COLO668 (cell line): ENCODE results near the gene MOB3A.

Experiments
- DNase-seq: peaks from one replicate; lab custom pipeline; 2025; ENCODE audit not compliant: unreplicated experiment; lab: John Stamatoyannopoulos, UW

MOB3A gene

DNA sequence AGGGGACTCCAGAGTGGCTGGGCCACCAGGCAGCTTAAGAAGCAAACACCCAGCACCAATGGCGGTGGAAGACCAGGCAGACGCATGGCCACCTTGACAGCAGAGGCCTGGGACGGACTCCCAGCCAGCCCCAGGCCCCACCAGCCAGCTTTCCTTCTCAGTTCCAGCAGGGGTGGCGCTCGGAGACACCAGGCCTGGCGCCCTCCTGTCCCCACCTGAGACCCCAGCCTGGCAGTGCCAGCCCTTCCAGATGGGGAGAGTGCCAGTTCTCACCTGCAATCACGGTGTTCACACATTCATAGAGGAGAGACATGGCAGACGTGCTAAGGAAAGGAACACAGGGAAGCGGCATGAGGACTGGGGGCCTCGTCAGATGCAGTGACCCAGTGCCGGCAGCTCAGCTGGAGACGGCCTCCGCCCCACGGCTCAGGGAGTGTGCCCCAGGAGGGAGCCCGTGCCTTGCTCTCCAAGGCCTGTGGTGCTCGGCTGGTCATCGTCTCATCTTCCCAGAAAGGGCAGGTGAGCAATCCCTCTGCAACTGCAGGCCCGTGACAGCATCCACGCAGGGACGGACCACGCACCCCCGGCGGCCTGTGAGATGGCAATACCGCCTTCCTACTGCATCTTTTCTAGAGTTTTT is 30.9 kb upstream of the MOB3A start:
- no peak for DNase-seq

DNA sequence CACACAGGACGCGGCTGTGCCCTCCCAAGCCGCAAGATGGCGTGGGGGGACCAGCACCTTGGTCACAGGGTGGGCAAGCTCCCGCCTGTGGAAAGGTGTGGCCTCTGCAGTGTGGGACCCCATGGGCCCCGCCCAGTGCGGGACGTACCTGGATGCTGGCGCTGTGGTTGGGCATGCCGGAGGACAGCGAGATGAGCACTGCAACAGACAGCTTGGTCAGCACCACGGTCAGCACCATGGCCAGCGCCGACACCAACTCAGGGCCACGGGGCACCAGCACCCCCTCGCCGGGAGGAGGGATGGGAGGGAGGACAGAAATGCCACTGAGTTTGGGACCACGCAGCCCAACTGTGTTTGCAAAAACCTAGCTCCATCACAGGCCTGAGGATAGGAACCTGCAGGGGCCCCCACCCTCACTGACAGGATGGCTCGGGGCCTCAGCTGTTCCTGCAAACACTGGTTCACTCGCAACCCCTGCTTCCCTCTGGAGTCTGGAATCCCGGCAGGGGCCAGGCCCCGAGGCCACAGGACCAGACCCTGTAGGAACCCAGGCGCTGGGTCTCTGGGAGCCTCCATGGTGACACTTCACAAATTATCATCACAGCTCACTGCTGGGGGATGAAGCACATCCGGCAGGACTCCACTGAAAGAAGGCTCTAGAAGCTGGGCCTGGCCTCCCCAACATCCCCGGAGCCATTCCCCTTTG is 27.7 kb upstream of the MOB3A start:
- DNase-seq, result no peak

DNA sequence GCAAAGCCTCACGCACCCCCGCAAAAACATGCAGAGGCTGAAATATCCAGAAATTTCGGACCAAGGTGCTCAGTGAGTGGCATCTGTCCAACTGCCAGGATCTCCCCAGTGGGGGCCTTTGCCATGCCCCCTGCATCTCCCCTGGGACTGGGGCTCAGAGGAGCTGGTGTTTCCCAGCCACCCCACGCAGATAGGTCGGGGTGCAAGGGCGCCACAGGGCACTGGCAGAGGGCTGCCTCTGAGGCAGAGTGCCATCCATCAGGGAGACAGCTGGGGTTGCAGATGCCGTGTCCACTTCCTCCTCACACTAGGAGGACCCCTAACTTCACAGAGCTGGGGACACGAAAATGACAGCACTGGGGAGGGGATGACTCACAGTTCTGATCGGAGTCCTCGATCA is 26.9 kb upstream of the MOB3A start:
- no peak for DNase-seq

DNA sequence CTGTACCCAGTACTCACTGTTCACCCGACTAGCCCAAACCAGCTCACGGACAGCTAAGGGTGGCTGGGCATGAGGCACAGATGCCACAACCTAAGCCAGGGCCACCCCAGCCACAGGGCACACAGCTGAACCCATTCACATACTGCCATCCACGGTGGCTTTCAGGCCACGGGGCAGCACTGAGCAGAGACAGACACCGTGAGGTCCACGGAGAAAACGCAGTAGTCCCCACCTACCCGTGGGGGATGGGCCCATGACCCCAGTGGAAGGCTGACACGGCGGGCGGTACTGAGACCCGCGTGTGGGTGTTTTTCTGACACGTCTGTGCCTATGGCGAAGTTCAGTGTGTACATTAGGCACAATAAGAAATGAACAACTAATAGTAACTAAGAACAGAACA is 26.1 kb upstream of the MOB3A start:
- no peak for DNase-seq

DNA sequence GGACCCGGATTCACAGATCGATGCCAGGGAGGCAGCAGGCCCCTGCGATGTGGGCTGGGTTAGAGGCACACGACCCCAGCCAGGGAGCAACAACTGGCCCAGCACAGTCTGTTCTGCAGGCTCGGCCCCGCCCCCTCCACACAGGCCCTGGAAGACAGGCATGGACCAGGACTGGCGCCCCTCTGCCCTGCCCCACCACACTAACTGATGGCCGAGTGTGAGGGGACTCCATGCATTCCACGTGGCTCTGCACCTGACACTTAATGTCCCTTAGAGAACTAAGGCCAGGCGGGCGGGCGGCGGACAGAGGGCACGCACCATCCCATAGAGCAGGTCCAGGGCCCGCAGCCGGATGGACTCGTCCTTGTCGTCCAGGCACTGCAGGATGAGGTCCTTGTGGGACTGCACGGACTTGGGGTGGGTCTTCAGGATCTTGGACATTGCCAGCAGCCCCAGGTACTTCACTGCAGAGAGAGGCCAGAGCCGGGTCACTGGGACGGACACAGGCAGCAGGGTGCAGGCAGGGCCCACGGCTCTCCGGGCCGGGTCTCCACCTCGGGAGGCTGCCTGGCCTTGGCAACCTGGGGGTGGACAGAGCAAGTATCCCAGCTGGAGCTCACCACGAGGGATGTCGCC is 25.4 kb upstream of the MOB3A start:
- DNase-seq, result no peak

DNA sequence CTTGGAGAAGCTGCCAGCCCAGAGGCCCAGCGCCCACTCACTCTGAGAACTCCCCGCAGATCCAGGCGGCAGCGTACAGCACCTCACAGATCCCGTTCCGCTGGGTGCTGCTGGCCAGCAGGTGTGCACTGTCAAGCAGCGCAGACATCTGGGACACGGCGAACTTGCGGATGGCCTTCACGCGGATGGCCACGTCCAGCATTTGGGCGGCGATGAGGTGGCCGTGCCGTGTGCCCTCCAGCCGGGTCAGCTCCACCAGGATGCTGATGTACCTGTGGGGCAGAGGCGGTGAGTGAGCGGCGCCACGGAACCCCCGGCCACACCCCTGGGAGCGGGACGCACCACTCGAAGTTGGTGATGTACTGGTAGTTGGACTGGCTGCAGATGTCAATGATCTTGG is 24.7 kb upstream of the MOB3A start:
- no peak for DNase-seq

DNA sequence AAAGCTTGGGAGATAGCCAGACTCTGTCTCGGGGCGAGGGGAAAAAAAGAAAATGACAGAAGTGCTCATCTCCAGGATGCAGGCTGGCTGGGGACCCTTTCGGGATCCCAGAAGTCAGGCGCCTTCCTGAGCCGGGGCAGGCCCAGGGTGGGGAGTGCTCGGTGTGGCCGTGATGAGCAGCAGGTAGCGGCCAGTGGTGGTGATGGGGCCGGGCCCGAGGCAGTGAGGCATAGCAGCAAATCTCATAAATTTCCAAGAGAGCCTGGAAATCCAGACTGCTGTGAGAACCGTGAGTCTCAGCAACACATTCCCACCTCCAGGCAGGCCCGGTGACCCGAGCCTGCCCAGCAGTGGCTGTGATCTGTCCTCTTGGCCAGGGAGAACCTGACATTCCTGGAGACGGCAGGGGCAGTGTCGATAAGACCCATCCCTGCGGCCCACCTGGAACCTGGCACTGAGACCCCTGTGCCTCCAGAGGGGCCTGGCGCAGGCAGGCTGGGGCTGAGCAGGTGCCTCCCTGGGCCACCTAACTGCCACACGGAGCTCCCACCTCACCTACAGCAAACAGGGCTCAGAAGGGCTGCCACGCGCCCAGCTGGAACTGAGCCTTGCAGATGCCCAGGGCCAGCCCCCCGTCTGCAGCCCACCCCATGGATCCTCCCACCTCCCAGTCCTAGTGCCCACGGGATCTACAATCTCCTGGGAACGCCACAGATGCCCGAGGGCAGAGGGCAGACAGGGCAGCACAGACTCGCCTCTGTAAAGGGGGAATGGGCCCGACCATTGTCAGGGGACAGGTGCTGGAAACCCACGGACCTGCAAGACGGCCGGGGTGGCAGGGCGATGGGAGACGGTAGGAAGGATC is 24.0 kb upstream of the MOB3A start:
- DNase-seq, result no peak

DNA sequence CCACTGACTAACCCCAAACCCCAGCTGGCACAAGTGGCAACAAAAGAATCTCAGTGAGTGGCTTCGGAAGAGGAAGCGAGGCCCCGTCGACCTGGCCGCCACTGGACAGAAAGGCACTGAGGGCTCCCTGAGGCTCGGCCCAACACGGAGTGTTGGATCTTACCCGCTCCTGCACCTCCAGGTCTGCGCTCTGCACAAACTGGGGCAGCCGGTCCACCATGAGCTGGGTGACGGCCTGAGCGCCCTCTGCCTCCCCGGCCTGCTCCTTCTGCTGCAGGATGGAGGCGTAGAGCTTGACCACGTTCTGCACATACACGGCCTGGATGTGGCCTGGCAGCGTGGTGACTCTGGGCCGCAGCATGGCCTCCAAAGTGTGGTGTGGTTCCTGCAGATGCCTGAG is 22.3 kb upstream of the MOB3A start:
- no peak for DNase-seq

DNA sequence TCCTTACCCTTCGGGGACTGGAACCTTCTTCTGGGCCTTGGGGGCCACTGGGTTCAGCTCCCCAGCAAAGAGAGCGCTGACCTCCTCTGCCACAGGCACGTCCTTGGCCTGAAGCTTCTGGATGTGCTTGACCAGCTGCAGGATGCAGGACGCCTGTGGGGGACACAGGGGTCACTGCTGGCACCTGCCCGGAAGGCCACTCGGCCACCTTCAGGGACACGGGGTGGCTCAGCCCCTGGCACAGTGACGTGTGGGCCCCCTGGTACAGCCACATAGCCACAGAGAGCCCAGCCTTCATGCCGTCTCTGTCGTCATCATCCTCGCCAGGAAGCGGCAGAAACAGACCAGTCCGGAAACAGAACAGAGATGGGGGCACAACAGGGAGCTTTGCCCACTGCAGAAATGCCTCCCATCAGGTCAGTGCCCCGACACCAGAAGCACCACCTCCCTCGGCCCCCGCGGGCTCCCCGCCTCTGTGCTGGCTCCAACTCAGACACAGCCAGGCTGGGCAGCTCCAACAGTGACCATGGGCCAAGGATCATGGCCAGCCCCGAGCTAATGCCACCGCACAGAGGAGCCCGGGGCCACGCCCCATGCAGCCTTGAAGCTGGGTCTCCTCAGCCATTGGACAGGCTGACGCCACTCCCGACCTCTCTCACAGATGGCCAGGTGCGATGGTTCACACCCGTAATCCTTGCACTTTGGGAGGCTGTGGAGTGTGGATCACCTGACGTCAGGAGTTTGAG is 21.3 kb upstream of the MOB3A start:
- DNase-seq, result no peak

DNA sequence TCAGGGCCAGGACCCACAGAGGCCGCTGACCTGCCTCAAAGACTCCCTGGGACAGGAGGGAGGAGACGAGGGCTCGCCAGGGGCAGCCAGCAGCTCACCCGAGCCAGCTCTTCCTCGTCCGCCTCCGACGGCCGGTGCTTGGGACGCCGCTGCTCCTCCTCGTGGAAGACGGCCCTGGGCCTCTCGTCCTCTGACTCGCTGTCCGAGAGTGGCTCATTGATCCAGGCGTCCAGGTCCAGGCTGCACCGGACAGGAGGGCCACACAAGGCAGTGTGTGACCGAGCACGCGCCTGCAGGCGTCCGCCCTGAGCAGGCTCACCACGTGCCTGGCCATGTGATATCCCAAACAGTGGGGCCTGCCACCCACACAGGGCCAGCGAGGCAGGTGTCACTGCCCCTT is 20.4 kb upstream of the MOB3A start:
- no peak for DNase-seq

DNA sequence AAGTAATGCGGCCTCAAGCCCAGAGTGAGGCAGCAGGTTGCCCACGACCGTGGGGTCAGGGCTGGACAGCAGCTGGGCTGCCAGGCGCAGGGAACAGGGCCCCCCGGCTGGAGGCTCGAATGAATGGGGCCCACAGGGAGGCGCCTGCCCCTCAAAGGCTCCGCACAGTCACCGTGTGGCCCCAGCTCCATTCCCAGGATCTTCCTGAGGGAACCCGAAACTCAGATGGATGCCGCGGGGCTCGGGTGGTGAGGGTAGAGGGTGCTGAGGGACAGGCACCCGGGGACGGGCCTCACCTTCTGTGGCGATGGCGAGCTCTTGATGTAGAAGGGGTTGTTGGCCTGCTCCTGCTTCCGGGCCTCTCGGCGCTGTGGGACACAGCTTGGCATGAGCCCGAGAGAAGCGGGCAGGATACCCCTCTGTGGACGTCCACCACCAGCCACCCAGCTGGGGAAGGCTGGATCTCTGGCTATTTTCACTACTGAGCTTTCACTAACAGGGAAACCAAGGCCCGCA is 19.8 kb upstream of the MOB3A start:
- no peak for DNase-seq

DNA sequence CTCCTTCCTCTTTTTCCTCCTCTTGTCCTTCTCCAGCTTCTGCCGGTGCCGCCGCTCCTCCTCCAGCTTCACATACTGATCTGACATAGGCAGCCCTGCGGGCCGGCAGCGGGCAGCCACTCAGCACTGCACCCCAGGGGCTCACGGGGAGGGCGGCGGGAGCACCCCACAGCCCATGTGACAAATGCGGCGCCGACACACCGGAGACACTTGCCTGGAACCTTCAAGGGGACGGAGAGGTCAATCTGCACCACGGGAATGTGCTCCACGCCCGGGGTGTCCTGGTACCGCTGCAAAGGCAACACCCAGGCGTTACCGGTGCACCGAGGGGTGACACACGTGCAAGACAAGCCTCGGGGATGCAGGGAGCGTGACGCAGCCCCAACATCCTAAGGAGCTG is 19.2 kb upstream of the MOB3A start:
- DNase-seq, result no peak

DNA sequence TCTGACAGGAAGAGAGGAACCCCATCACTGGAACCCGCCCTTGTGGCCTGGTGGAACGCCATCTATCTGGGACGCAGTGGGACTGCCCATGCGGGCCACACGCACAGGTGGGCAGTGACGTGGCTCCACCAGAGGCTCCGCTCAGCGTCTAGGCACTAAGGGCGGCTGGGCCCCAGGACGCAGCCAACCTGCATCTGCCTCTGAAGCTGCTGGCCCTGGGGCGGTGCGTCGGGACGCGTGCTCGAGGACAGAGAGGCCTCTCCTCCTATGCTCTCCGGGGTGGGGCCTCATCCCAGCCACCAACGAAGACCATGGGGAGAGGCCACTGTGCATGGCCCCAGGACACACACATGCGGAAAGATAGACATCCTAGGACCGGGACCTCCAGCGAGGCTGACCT is 18.7 kb upstream of the MOB3A start:
- no peak for DNase-seq

DNA sequence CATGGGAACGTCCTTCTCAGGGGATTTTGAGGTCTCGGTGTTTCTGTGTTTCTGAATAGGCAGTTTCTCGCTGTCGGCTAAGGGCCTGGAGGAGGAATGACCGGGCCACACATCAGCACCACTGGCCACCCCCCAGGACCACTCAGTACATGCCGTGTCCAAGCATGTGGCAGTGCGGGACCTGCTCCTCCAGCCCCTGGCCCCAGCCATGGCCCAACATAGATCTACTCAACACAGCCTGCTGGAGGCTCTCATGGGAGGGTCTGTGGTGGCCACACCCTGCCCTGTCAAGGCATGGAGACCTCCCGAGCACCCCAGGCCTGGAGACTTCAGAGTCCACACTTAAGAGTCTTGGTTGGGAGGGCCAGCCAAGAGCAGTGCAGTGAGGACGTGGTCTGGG is 18.1 kb upstream of the MOB3A start:
- no peak for DNase-seq

DNA sequence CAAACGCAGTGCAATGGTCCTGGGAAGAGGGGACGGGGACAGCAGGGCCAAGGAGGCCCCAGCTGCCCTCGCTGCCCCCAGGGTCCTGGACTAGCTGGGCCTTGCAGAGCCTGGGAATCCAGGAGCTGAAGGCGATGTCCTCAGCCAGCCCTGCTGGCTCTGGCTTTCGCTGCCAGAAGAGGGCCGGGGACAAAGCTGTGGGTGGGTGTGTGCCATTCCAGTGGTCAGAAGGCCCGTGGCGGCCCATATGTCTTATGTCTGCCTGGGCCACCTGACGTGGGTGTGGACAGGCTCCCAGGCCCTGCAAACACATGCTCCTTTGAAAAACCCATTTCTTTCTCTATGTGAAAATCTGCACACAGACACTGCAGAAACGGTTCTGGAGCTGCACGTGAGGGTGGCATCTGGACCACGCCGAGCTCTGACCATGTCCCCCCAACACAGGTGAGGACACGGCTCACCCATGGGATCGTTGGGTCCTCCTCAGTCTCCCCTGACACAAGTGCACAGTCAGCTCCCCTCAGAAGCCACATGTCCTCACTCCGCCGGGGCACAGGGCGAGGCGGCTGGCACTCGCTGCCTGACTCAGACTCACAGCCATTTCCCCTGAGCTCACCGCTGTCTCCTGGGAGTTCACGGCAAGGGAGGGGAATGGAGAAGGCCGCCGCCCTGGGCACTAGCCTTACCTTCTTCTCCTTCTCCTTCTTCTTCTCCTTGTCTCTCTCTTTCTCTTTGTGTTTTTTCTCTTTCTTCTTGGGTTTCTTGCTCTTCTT is 17.5 kb upstream of the MOB3A start:
- DNase-seq, result no peak

DNA sequence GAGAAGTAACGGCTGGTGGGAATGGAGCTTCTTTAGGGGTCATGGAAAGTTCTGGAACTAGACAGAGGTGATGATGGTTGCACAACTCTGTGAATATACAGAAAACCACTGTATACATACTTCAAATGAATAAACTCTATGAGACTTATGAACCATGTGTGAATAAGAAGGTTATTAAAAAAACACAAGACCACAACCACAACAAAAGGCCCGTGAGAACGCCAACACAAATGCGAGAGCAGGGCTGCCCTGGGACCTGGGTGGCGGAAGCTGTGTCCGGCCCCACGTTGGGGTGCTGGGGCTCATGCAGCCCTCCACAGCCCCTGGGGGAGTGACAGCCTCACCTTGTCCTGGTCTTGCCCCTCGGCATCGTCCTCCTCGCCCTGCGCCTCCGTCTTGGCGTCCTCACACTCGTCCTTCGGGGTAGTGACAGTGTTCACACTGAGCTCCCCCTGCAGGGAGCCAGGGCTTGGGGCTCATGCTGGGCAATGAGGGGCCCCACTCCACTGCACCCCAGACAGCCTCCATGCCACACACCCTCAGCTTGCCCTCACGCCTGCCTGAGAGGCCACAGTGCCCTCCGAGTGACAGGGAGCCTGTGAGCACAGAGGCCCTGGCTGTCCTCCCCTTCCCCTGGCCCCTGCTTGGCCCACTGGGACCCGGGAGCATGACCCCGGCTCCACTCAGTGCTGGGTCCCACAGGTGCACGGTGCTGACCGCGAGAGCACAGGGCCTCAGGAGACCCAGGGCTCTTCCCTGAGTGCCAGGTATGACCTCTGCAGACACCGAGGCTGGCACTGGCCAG is 16.6 kb upstream of the MOB3A start:
- DNase-seq, result no peak

DNA sequence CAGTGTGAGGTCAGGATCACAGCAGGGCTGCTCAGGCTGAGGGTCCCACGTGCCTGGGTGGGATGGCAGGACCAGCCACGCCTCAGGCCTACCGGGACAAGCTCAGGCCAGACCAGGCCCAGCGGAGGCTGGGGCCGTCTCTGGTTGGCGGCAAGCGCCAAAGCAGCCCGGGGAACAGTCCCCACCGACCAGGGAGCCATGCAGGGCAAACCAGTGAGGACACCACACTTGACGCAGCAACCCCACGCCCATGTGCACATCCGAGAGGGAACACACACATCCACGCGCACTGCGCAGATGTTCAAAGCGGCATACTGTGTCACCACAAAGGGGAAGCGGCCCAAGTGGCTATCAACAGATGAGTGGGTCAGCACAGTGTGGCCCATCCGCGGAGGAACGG is 15.8 kb upstream of the MOB3A start:
- DNase-seq, result no peak

DNA sequence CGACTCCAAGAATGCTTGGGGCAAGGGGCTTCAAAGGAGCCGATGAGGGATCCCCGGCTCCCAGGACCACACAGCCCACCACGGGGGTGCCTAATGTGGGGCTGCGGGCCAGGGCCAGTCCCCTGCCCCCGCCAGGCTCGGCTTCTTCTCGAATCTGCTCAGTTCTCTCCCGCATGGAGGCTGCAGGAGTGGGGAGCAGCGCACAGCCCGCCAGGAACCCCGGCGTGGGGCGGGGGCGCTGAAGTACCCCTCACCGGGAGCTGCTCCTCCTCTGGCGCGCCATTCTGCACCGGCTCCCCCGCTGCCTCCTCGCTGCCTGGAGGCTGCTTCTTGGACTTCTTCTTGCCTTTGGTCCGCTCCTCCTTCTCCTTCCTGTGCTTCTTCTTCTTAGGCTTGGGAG is 15.3 kb upstream of the MOB3A start:
- DNase-seq, result no peak

DNA sequence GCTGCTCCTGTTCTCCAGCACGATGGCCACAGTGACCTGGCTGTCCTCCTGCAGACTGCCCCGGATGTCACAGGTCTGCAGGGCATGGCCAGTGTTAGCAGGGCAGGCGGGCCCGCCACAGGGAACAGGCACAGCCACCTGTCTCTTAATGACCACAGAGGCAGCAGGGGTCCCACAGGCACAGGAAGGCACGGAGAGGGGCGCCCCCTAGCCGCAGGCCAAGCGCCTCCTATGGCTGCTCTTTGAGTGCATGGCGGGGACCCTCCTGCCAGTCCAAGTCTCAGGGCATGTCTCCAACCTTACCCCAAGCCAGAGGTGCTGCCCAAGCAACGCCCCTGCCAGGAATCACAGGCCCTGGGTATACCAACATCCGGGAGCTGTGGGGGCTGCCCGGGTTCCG is 14.7 kb upstream of the MOB3A start:
- no peak for DNase-seq
